H1 (cell line): ENCODE measurements around the gene TBC1D12. TPM values are rescaled to one million over a fixed set of nuclear protein-coding genes. Genes with fewer than 3 reads are reported as not detected.

Experiments used
- ATF2 ChIP-seq: IDR thresholded peaks from 2 replicates; pipeline ENCODE4 v1.6.1; 2012; ENCODE audit warnings: low read length, inconsistent platforms
- CHD7 ChIP-seq: fragments of 300-600 bp; sonication (generic); IDR thresholded peaks from 2 replicates; pipeline ENCODE4 v1.7.1; 2012; ENCODE audit warnings: low read length, moderate library complexity, mild to moderate bottlenecking, inconsistent platforms; ENCODE audit not compliant: insufficient replicate concordance
- EP300 ChIP-seq, 2 experiments: IDR thresholded peaks; 1 replicate in 1 of 2; 2 replicates in 1 of 2; pipeline ENCODE4 v1.6.1; 2011 to 2012; ENCODE audit warnings: low read depth in 2 of 2, low read length in 2 of 2, mild to moderate bottlenecking in 2 of 2, borderline replicate concordance in 1 of 2, inconsistent platforms in 1 of 2, moderate library complexity in 1 of 2
- JUN ChIP-seq: IDR thresholded peaks from 2 replicates; pipeline ENCODE4 v1.6.1; 2011; ENCODE audit warnings: low read depth, mild to moderate bottlenecking, improper control_type of control experiment, low read length
- SAP30 ChIP-seq: fragments of 300-600 bp; sonication (generic); IDR thresholded peaks from 2 replicates; pipeline ENCODE4 v1.7.1; 2012; ENCODE audit warnings: low read length, moderate library complexity, mild to moderate bottlenecking, inconsistent platforms; ENCODE audit not compliant: insufficient read depth, insufficient replicate concordance
- TBP ChIP-seq: IDR thresholded peaks from 2 replicates; pipeline ENCODE4 v1.6.1; 2011; ENCODE audit warnings: low read depth, low read length, improper control_type of control experiment
- polyA plus RNA-seq, 7 experiments: library from polyadenylated mRNA; depleted of rRNA in 3 of 7; stranded (reverse) in 5 of 7; unstranded in 2 of 7; fragments of >200 nt in 5 of 7; fragments of 200-250 nt in 2 of 7; gene quantifications; 1 replicate in 5 of 7; 2 replicates in 1 of 7; 4 replicates in 1 of 7; pipeline versions ENCODE4 v1.2.1 to v1.2.3, GENCODE V29; 2011 to 2013; ENCODE audit warnings: missing spikeins in 2 of 7, mixed read lengths in 2 of 7
- total RNA-seq: library from RNA; stranded (reverse); fragmentation: NEBNext Ultra II Directional; extraction: Animal tissue kit (Norgen Biotek cat#: 25700); gene quantifications from 2 replicates; pipeline ENCODE4 v1.2.1, GENCODE V29; 2021
- TF ChIP-seq, protein P1 (sequence below): IDR thresholded peaks from 2 replicates; pipeline ENCODE4 v1.6.1; 2011; ENCODE audit warnings: low read length, improper control_type of control experiment

The TBC1D12 gene
- total and polyA plus RNA-seq, 2 of the 8 experiments (the other 6 are each of a cell fraction or from before 2014, with no cell fraction given) = 1.1 to 3.2 TPM

DNA sequence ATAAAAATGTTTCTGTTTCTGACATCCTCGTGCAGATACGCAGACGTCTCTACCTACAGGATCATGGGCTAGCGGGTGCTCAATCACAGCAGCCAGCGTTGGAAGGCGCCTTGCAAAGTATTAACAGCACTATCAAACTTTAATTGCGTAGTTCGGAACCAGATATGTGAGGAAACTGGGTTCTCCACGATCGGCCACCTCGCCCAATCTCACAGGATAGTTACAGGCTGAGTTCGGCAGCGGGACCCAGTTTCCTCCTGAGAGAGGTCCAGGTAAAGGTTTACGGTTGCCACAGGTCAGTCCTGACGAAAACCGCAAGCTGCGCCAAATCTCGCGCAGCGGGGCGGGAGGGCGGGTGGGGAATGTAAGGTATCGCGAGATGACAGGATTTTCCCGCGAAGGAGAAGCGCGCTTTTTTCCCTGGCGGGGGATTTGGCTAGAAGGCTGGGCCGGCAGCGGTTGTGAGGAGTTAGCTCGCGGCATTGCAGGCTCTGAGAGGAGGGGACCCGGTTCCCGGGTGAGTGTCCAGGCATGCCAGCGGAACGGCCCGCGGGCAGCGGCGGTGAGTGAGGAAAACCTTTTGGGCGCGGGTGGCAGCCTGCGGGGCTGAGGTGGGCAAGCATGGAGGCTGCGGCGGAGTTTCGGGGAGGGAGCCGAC is 143.2 kb downstream of the TBC1D12 start, which contains the start of gene HELLS (continued):
- no peak for TF ChIP-seq CHD7
- TF ChIP-seq, protein P1, sequence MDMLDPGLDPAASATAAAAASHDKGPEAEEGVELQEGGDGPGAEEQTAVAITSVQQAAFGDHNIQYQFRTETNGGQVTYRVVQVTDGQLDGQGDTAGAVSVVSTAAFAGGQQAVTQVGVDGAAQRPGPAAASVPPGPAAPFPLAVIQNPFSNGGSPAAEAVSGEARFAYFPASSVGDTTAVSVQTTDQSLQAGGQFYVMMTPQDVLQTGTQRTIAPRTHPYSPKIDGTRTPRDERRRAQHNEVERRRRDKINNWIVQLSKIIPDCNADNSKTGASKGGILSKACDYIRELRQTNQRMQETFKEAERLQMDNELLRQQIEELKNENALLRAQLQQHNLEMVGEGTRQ = no peak
- peak; percentile 94 for TF ChIP-seq TBP
- TF ChIP-seq ATF2 = no peak
- TF ChIP-seq JUN = no peak
- TF ChIP-seq SAP30 = no peak
- no peak for TF ChIP-seq EP300 (IDR thresholded peaks at IDR 0.05; ENCODE audit: borderline replicate concordance in 1 of 2, low read depth in 2 of 2, low read length in 2 of 2)
